ENCODE measurements around the gene SNRPE. TPM values are rescaled to one million over a fixed set of nuclear protein-coding genes. Genes with fewer than 3 reads are reported as not detected.

SNRPE gene
- total RNA-seq, 1 experiment from 2014 or later: 326 TPM

- H3K9me3 Mint-ChIP-seq: no peaks in the 10 kb centered on the region
- H4K8ac ChIP-seq (replicated peaks; ENCODE audit: insufficient read length, low read depth, low read length): no peak overlapping the region
These were observed 52.9 kb downstream of the SNRPE start for GRCh38 chr1:203914292-203914691.

More at GRCh38 chr1:203914292-203914691, 52.9 kb downstream of the SNRPE start:
- H3K79me2 ChIP-seq (ENCODE audit: insufficient read depth, low read length): no peaks in the 10 kb centered on the region
- H4K91ac ChIP-seq (ENCODE audit: insufficient read length, low read depth, low read length): no peak overlapping the region
- H4K20me1 ChIP-seq (ENCODE audit: control insufficient read depth, insufficient read depth, insufficient read length): no peaks in the 10 kb centered on the region
- no peak overlapping the region for H2BK12ac ChIP-seq (ENCODE audit: insufficient read length, low read depth, low read length)
- TF ChIP-seq CTCF (conservative IDR thresholded peaks at IDR 0.05): no peak
- no peak overlapping the region for H3K27ac ChIP-seq (ENCODE audit: insufficient read length, low read depth, low read length)
- H3K4me1 ChIP-seq (ENCODE audit: insufficient read depth, low read length): no peaks in the 10 kb centered on the region
- no peak overlapping the region for H3K4me2 ChIP-seq (ENCODE audit: insufficient read depth, insufficient read length, low read length)
- no peaks in the 10 kb centered on the region for H3K27me3 Mint-ChIP-seq (ENCODE audit: low read depth)
- H2BK5ac ChIP-seq (ENCODE audit: insufficient read length, low read length): no peak overlapping the region
- H3K27ac Mint-ChIP-seq: no peak overlapping the region
- H2AFZ ChIP-seq (ENCODE audit: low read length): no peak overlapping the region
- no peaks in the 10 kb centered on the region for H3K9me3 ChIP-seq (ENCODE audit: control insufficient read depth, low read depth, low read length)
- H3K79me1 ChIP-seq (ENCODE audit: insufficient read depth, low read depth, low read length, poor library complexity, severe bottlenecking): no peaks in the 10 kb centered on the region
- no peak overlapping the region for H3K18ac ChIP-seq (ENCODE audit: insufficient read length, low read depth, low read length)
- H3K4me3 Mint-ChIP-seq: no peak overlapping the region
- H3K36me3 Mint-ChIP-seq (ENCODE audit: insufficient read depth in 1 of 3, low read depth in 3 of 3): no peaks in the 10 kb centered on the region
- DNase-seq: no peak
- no peak overlapping the region for H4K5ac ChIP-seq (ENCODE audit: insufficient read length, low read depth, low read length)
- H3K4me1 Mint-ChIP-seq: no peaks in the 10 kb centered on the region
- no peak overlapping the region for H3K56ac ChIP-seq (ENCODE audit: insufficient read length, low read depth, low read length)
- H2BK15ac ChIP-seq (ENCODE audit: low read depth, low read length): no peak overlapping the region
- no peak overlapping the region for H2BK120ac ChIP-seq (ENCODE audit: low read depth, low read length, poor library complexity, severe bottlenecking)
- no peak overlapping the region for H3T11ph ChIP-seq (ENCODE audit: low read length)
- no peak overlapping the region for H3K4ac ChIP-seq (ENCODE audit: low read depth, low read length)
- no peaks in the 10 kb centered on the region for H3K27me3 ChIP-seq (ENCODE audit: insufficient read depth, low read length)
- H3K23me2 ChIP-seq (ENCODE audit: insufficient read length, low read depth, low read length, poor library complexity, severe bottlenecking): no peaks in the 10 kb centered on the region
- H2BK20ac ChIP-seq (ENCODE audit: low read depth, low read length, poor library complexity, severe bottlenecking): no peak overlapping the region
- no peak overlapping the region for H3K14ac ChIP-seq (ENCODE audit: insufficient read depth, low read length)
- no peak overlapping the region for H3K9ac ChIP-seq (ENCODE audit: extremely low read depth, insufficient read length, low read length)
- H3K23ac ChIP-seq (ENCODE audit: insufficient read length, low read depth, low read length): no peak overlapping the region
- WGBS (ENCODE audit: extremely low coverage, insufficient read length, low lambda C conversion rate): no CpG with 5 or more reads among the region's 3 CpGs
- H2AK5ac ChIP-seq (ENCODE audit: insufficient read length, low read length): no peak overlapping the region

All from H9 (cell line).